Activated CD8-positive, alpha-beta memory T cell treated with anti-CD3 and anti-CD28 coated beads for 1 hour (primary cell): ENCODE results near the gene PAK6.

Experiments used
- DNase-seq, 2 donors: peaks; one replicate each; pipeline ENCODE4 v3.0.0-alpha.2; 2020; ENCODE audit warnings: low read depth in 1 of 2; ENCODE audit errors: extremely low read depth in 1 of 2

PAK6 gene

DNA sequence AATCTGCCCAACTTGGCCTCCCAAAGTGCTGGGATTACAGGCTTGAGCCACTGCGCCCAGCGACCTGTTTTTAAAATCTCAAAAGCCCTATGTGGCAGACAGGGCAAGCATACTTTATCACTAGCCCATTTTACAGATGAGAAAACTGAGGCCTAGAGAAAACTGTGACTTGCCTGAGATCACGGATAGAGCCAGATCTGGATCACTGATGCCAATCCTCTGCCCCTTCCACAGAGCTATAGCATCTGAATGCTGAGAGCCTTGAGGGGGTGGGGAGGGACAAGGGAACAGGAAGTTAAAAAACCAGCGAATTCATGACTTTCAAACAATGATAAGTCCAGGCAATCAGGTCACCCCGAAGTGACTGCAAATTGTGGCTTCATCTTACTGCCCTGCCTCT lies 36.7 kb downstream of the PAK6 start:
- DNase-seq: no peak

DNA sequence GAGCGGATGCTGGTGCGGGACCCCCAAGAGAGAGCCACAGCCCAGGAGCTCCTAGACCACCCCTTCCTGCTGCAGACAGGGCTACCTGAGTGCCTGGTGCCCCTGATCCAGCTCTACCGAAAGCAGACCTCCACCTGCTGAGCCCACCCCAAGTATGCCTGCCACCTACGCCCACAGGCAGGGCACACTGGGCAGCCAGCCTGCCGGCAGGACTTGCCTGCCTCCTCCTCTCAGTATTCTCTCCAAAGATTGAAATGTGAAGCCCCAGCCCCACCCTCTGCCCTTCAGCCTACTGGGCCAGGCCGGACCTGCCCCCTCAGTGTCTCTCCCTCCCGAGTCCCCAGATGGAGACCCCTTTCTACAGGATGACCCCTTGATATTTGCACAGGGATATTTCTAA lies 37.1 kb downstream of the PAK6 start:
- no peak for DNase-seq

DNA sequence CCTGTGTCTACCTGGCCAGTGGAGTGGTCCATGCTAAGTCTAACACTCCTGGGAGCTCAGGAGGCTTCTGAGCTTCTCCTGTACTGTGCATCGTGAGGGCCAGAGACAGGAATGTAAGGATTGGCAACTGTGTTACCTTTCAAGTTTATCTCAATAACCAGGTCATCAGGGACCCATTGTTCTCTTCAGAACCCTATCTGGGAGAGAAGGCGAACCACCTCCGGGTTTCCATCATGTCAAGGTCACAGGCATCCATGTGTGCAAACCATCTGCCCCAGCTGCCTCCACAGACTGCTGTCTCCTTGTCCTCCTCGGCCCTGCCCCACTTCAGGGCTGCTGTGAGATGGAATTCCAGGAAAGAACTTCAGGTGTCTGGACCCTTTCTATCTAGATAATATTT lies 38.1 kb downstream of the PAK6 start:
- no peak for DNase-seq

DNA sequence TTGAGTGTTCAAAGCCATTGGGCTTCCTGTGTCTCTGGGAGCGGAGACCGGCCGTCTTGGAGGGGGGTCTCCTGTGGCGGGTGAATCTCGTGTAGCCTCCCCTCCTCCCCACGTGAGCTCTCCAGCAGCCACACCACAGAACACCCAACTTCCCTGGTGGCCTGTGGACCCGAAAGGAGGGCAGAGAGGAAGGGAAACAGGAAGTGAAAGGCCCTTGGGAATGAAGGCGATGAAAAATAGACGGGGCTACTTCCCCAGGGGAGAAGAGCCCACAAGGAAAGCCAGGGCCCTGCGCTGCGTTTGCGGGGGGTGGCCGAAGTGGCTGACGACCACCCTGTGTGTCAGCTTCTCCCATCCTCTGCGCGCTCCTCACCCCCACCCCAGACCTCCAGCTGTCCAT lies 38.6 kb downstream of the PAK6 start:
- no peak for DNase-seq

DNA sequence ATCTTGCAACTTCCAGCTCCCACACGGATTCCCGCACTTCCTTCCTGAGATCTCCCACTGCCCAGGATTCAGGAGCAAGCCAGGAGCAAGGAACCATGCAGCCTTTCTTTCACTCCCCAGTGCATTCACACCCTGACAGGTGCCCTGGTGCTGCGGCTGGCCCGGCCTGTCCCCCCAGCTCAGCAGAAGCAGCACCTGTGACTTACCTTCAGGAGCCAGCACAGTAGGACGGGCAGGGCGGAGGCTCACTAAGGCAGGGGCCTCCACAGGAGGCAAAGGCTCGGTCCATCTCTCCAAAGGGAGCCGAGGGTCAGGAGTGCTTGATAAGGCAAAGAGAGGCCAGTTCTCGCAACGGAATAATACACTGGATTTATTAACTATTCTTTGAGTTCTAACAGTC lies 39.2 kb downstream of the PAK6 start:
- no peak for DNase-seq

DNA sequence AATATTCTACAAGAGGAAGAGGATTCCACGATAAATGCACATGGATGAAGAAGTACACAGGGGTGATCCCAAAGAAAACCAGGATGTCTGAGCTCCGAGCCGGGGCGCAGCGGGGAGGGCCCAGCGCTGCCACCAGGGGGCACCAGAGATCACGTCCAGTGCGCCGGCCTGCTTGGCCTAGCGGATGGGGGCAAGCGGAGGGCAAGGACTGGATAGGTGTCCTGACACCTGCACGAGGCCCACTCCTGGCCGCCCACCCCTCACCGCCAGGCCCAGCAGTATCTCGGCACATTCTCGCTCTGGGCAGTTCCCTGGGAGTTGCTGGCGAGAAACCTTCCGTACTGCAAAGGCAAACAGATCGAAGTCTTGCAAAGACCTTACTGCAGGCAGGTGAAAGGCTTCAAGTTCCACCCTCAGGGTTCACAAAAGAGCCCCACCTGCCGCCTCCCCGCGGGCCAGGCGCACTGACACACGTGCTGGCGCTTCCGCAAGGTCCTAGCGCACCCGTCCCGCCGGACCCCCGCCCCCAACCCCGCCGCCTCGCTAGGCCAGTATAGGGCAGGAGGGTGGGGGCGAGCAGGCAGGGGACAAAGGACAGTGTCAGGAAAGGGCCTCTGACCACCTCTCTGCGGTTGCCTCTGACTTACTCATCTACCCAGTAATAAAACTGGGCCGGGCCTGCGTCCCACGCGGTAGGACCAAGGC lies 40.7 kb downstream of the PAK6 start:
- peak; percentile 27 to 63 for DNase-seq

DNA sequence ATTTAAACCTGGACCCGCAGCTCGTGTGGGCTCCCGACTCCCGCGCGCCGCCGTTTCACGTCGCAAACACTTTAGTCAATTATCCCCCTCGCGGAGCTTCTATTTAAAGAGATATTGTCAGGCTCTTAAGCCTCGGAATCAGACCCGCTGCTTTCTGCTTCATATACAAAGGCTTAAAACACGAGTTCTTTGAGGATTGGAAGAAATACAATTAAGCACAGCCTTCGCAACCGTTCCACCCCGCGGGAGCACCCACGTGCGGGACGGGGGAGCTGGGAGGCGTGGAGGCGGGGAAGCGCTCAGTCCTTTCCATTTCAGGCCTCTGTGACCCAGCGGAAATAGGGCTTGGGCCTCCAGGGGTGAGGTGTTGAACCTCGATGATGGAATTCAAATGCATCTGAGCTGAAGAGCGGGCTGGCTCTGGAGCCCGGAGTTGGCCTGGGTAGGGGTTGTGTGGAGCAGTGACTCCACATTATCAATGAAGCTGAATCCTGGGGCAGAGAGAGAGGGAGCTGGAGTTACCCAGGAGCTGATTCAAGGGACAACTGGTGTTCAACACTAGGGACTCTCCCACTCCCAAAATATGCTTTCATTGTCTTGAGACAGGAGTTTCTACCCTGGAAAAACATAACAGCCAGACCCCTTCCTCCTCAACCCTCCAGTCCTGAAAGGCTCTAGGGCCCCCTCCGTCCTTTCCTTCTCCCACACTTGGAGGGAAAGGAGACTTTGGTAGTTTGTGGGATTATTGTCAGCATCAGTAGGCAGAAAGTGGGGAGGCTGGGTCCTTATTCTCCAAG lies 41.6 kb downstream of the PAK6 start:
- no peak for DNase-seq

DNA sequence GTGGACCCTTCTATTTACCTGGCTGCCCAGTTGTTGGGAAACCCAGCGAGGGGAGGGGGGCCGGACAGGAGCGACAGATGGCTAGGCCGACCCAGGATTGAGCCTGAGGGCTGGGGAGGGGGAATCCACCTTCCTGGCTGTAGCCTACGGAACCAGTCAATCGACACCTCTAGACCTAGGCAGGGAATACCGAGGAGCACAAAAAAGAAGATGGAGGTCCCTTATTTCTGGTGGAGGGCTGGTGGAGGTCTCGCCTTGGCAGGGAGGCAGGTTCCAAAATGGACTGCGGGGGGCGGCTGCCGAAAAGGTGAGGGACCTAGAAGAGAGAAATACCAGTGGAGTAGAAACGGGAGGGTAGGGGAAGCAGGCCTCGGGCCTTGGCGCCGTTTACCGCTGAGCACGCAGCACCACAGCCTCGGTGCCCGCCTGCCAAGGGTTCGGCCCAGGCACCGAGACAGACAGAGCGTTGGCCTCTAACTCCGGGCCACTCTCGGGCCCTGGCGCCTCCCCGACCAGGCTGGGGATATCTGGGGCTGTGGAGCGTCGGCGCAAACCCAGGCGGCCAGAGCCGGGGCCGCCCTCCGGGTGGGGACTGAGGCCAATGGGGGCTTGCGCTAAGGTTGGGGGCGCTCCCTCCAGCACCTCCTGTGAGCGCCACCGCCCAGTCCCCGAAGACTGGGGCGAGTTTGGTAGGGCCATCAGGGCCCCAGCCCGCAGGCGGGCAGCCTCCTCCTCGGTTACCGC lies 42.4 kb downstream of the PAK6 start:
- no peak for DNase-seq

DNA sequence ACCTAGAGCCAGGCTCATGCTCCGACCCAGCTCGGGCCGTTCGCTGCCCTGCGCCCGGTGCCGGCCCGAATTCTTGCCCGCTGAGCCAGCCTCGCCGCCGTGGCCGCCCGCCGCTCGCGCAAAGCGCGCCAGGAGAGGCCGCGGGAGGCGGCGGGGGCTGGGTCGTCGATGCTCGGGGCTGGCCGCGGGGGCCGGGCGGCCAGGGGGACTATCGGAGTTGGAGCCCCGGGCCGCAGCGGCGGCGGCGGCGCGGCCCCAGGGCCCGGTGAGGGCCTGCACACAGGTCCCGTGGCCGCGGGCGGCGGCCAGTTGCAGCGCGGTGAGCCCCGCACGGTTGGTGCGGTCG lies 42.9 kb downstream of the PAK6 start:
- DNase-seq: no peak

DNA sequence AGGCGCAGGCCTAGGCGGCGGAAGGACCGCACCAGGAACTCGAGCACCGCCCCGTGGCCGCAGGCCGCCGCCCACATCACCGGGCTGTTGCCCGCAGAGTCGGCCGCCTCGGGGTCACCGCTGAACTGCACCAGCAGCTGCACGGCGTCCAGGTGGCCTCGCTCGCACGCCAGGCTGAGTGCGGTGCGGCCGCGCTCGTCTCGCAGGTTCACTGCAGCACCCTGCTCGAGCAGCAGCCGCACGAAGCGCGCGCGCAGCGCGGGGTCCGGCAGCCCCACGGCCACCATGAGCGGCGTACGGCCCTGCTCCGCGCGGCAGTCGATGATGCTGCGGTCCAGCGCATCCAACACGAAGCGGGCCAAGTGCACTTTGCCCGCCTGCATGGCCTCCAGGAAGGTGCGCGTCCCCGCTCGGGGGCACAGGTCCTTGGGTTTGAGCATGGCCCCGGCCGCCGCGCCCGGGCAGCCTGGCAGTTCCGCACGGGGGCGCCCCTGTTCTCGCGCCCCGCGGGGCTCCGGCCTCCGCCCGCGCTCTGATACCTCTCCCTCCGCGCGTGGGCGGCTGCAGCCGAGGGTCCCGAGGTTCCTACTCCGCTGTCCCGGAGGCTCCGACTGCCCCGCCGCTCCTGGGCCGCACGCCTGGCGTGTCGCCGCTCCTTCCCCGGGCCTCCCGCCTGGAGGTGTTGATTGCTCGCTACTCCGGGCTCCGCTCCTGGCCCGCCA lies 43.4 kb downstream of the PAK6 start:
- peak in 1 of 2 donors; percentile 34 for DNase-seq

DNA sequence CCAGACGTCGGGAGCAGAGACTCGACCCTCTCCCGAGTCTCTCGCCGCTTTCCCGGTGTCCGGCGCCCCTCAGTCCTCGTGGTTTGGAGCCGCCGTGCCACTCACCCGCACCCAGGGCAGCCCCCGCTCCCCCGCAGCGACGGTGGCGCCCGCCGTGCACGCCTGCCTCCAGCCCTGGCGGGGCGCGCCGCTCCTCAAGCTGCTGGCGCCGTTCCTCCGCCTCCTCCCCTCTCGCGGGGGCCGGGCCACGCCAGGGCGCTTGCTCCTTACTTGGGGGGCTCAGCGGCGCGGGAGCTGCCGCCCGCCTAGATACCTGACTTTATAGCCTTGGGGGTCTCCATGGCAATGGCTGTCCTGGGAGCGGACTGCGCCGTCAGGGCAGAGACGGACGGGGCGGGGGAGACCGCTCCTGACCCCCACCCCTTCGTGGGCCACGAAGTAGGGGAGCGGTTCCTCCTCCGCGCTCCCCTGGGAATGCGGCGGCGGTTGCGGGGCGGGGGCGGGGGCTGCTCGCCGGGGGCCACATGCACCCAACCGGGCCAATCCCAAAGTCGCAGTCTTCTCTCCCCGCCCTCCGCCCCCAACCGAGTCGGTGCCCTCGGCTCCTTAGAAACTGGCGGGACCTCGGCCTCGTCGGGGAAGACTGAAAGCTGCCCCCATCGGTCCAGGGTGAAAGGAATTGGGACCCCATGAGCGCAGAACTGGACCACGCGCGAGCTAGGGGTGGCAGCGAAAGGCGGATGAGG lies 44.2 kb downstream of the PAK6 start, which contains the start of gene ANKRD63:
ANKRD63 (minus strand) TSS at position 196 of the 746 bp plus-strand sequence. CDS start 478 bp downstream, outside the sequence.
- peak in 1 of 2 donors; percentile 25 for DNase-seq

DNA sequence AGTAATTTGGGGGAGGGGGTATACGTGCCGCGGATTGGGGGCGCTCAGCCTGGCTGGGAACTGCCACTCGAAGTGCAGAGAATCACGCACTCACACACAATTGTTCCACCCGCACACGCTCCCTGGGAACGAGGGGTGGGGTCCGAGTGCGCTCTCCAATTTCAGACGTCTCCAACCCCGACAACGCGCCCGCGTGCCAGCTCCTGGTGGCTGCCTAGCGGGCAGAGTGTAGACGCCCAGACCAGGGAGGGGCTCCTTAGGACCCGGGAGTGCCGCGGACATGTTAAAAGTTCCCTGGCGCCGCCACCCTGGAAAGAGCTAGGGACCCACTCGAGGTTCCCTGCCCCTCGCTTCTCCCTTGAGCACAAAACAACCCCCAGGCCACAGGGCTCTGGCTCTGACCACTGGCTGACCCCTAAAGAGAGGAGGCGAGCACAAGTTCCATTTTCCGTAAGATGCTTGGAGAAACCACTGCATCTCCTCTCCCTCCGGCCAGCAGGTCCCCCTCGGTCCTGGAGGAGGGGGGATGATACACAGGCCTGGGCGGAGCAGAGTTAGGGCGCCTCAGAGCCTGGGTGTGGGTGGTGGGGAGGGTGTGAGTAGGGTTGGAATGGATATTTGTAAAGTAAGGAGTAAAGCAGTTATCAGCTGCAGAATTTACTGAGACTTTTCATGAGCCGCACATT lies 44.9 kb downstream of the PAK6 start:
- DNase-seq: no peak

DNA sequence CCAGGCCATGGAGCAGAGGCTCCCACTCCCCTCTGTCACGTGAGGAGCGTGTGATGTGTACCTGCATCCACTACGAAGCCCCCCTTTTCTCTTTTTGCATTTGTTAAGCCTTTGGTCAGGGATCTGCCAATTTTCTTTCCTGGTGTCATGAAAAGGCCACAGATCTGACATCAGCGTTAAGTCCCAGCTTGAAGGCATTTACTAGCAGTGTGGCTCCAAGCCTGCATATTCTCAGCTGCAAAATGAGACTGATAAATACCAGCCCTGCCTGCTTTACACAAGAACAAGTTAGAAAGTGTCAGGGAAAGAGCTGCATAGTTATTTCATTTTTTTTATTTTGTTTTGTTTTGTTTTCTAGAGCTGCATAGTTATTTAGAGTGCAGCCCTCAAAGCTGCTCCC lies 46.3 kb downstream of the PAK6 start:
- no peak for DNase-seq

DNA sequence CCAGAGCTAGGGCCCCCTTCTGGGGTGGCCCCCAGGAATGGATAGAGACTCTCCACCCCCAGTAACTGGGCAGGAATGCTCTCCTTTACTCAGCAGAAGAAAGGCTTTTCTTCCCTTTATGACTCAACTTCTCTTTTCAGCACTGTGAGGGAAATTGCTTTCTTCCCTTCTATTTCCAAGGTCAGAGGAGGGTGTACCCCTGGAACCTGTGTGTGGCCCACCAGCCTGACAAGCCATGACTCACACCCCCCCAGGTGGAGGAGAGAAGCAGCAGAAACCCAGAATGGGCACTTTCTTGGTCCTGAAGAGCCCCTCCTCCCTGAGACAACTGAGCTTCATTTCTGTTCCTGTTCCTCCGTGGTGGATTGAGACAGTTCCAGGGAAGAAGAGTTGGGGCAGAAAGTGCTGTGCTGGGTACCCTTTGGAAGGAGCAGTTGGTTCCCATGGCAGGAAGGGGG lies 46.7 kb downstream of the PAK6 start:
- no peak for DNase-seq

DNA sequence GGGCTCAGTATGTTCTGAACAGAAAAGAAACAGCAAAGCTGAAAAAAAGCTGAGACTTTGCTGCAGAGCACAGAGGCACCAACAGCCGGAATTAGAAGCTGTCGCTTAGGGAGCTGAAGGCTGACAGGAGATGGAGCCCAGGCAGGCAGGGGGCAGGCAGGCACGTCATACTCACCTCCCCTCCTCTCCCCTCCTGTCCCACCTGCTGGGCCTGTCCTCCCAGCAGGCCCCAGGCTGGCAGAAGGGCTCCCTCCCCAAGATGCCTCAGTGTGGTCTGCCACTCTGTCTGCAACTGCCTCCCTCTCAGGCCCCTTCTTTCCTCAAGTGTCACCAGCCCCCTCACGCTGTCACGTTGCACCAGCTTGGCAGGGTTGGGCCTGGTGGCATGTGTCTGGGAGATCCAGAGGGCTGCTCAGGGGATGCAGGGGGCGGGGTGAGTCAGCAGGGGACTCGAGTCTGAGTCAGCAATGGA lies 47.2 kb downstream of the PAK6 start:
- DNase-seq: no peak

DNA sequence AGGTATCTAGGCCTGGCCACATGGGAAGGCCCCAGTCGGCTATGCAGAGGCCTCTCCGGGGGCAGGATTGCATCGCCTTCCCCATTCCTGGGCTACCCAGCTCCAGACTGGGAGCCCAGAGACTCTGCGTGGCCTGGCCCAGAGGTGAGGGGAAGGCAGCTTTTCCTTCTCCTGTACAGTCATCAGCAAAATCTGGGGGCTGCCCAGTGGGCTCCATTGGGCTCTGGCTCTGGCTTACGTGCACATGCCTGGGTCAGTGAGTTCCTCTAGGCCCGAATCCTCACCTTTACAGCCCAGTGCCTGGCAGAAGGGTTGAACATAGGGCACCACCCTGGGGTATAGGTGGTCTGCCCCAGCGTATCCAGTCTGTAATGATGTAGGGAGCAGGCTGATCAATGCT lies 47.9 kb downstream of the PAK6 start:
- DNase-seq: no peak

DNA sequence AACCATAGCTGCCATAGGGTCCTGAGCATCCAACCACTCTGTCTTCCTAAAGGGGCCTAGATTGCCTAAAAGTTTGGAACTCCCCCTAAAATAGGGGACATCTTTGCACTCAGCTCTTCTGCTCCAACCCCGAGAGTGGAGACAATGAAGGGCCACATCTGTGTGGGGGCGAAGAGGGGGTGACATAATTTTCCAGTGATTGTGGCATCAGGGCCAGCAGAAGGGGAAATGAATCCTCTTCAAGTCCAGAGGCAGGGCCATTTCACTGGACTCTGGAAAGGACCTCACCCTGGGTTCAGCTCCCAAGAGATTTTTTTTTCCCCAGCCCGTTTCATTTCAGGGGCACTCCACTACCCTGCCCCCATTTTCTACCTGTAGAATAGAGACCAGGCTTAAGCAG lies 48.6 kb downstream of the PAK6 start:
- DNase-seq: no peak

DNA sequence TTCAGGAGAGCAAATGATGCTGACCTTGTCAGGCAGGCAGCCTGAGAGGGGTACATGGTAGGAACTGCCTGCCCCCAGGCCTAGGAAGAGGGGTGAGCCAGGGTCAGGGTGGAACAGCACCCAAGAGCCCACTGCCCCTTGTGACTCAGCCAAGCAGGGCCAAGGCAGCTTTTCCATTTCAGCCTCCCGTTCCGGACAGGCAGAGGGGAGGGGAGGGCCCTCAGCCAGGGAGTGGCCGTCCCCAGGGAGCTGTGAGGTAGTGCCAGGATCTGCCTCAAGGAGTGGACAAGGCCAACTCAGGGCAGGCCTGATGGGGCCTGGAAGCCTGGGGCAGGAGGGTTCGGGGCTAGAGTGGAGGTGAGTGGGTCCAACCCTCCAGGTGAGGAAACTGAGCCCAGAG lies 49.1 kb downstream of the PAK6 start:
- no peak for DNase-seq

DNA sequence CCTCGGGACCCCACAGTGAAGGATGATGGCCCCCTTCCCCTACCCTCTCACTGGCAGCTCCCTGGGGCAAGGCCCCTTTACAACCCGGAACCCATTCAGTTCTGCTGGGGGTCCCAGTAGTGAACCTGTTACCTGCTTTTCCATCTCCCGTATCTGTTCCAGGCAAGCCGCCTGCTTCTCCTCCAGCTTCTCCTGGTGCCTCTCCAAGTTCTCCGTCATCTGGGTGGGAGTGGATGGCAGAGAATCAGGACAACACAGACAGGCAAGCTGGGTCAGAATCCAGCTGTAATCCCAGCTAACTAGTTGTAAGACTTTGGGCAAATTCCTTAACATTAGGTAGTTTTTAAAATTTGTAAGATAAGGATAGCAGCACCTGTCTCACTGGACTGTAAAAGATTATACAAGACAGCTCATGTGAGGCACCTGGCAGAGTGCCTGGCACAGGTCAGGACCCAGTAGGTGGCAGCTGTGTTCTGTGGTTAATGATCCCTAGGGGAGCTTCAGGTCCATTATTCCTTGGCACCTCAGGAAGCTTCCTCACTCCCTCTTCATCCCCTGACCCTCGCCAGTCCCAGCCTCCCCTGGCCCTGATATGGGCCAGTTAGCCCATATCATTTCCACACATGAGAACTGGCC lies 50.4 kb downstream of the PAK6 start:
- DNase-seq: no peak
